ENCODE results near the gene FEZ2. TPM values are rescaled to one million over a fixed set of nuclear protein-coding genes. Genes with fewer than 3 reads are reported as not detected.
A peak's percentile ranks its signal among the peaks of the same experiment; 100 is the strongest.

Gene FEZ2
- total and polyA plus RNA-seq, 5 donors from 2014 or later, result 3.3 to 18.1 (median 4.4) TPM

- Mint-ChIP-seq H3K4me1 (peaks cover 9 to 10% (median 9%) of the 10 kb centered on the region in 4 donors), H3K36me3 (peaks cover 65% of the 10 kb centered on the region), H3K9me3 (no peaks in the 10 kb centered on the region), H3K27me3 (no peaks in the 10 kb centered on the region), H3K27ac (no peak overlapping the region), H3K4me3 (no peak overlapping the region)
- DNase-seq (no peak), ATAC-seq (ENCODE audit: low read depth in 2 of 2) (no peak)
- Histone ChIP-seq H3K9me3 (ENCODE audit: control insufficient read depth in 2 of 2, low read length in 2 of 2) (no peaks in the 10 kb centered on the region), H3K27me3 (ENCODE audit: control insufficient read depth, insufficient read depth, low read length) (no peaks in the 10 kb centered on the region), H3K4me3 (ENCODE audit: low read depth, low read length) (no peak overlapping the region), H3K36me3 (ENCODE audit: control insufficient read depth, insufficient read depth, low read length) (peaks cover 41% of the 10 kb centered on the region), H3K27ac (ENCODE audit: insufficient read depth, low read length, poor library complexity, severe bottlenecking) (no peak overlapping the region), H3K4me1 (ENCODE audit: control insufficient read depth, insufficient read depth, low read length, poor library complexity, severe bottlenecking) (no peaks in the 10 kb centered on the region)
Observed at GRCh38 chr2:36574560-36574959, 23.4 kb downstream of the FEZ2 start.

- H3K36me3 Mint-ChIP-seq, result peaks cover 51% of the 10 kb centered on the region
- H3K27me3 Mint-ChIP-seq, result no peaks in the 10 kb centered on the region
- Histone ChIP-seq H3K9me3 (ENCODE audit: control insufficient read depth in 2 of 2, low read length in 2 of 2) (no peaks in the 10 kb centered on the region), H3K36me3 (ENCODE audit: control insufficient read depth, insufficient read depth, low read length) (peaks cover 27% of the 10 kb centered on the region), H3K4me1 (ENCODE audit: control insufficient read depth, insufficient read depth, low read length, poor library complexity, severe bottlenecking) (no peaks in the 10 kb centered on the region), H3K27ac (ENCODE audit: insufficient read depth, low read length, poor library complexity, severe bottlenecking) (no peak overlapping the region), H3K27me3 (ENCODE audit: control insufficient read depth, insufficient read depth, low read length) (no peaks in the 10 kb centered on the region), H3K4me3 (ENCODE audit: low read depth, low read length) (no peak overlapping the region)
- ATAC-seq (ENCODE audit: low read depth in 2 of 2), result no peak
- H3K27ac Mint-ChIP-seq, result peak overlapping the region in 1 of 3 donors; percentile 8
- peaks cover under 1 to 12% (median 7%) of the 10 kb centered on the region in 4 donors for H3K4me1 Mint-ChIP-seq
- DNase-seq, result no peak
- no peaks in the 10 kb centered on the region for H3K9me3 Mint-ChIP-seq
- no peak overlapping the region for H3K4me3 Mint-ChIP-seq
Observed at GRCh38 chr2:36573165-36573564, 24.8 kb downstream of the FEZ2 start.

GRCh38 chr2:36572719-36573059, 25.3 kb downstream of the FEZ2 start:
- H3K4me1 ChIP-seq (ENCODE audit: control insufficient read depth, insufficient read depth, low read length, poor library complexity, severe bottlenecking), result no peaks in the 10 kb centered on the region
- no peaks in the 10 kb centered on the region for H3K27me3 Mint-ChIP-seq
- peaks cover 0 to 12% (median 7%) of the 10 kb centered on the region in 4 donors for H3K4me1 Mint-ChIP-seq
- ATAC-seq (ENCODE audit: low read depth in 2 of 2) (no peak), DNase-seq (no peak)
- H3K4me3 ChIP-seq (ENCODE audit: low read depth, low read length), result no peak overlapping the region
- H3K27me3 ChIP-seq (ENCODE audit: control insufficient read depth, insufficient read depth, low read length), result no peaks in the 10 kb centered on the region
- no peak overlapping the region for H3K4me3 Mint-ChIP-seq
- H3K9me3 ChIP-seq (ENCODE audit: control insufficient read depth in 2 of 2, low read length in 2 of 2), result no peaks in the 10 kb centered on the region
- H3K27ac ChIP-seq (ENCODE audit: insufficient read depth, low read length, poor library complexity, severe bottlenecking), result no peak overlapping the region
- H3K36me3 ChIP-seq (ENCODE audit: control insufficient read depth, insufficient read depth, low read length), result peaks cover 24% of the 10 kb centered on the region
- H3K27ac Mint-ChIP-seq, result peak overlapping the region in 1 of 3 donors; percentile 3
- H3K36me3 Mint-ChIP-seq, result peaks cover 50% of the 10 kb centered on the region
- H3K9me3 Mint-ChIP-seq, result no peaks in the 10 kb centered on the region

GRCh38 chr2:36572054-36572718, 25.8 kb downstream of the FEZ2 start:
- Histone ChIP-seq H3K36me3 (ENCODE audit: control insufficient read depth, insufficient read depth, low read length) (peaks cover 20% of the 10 kb centered on the region), H3K4me3 (ENCODE audit: low read depth, low read length) (no peak overlapping the region), H3K27ac (ENCODE audit: insufficient read depth, low read length, poor library complexity, severe bottlenecking) (no peak overlapping the region), H3K27me3 (ENCODE audit: control insufficient read depth, insufficient read depth, low read length) (no peaks in the 10 kb centered on the region), H3K9me3 (ENCODE audit: control insufficient read depth in 2 of 2, low read length in 2 of 2) (no peaks in the 10 kb centered on the region), H3K4me1 (ENCODE audit: control insufficient read depth, insufficient read depth, low read length, poor library complexity, severe bottlenecking) (no peaks in the 10 kb centered on the region)
- no peaks in the 10 kb centered on the region for H3K9me3 Mint-ChIP-seq
- DNase-seq (no peak), ATAC-seq (ENCODE audit: low read depth in 2 of 2) (no peak)
- peaks cover under 1 to 12% (median 7%) of the 10 kb centered on the region in 4 donors for H3K4me1 Mint-ChIP-seq
- no peaks in the 10 kb centered on the region for H3K27me3 Mint-ChIP-seq
- peaks cover 47% of the 10 kb centered on the region for H3K36me3 Mint-ChIP-seq
- no peak overlapping the region for H3K4me3 Mint-ChIP-seq
- H3K27ac Mint-ChIP-seq, result peak overlapping the region in 2 of 3 donors; percentile 3 to 17

- H3K27me3 Mint-ChIP-seq, result no peaks in the 10 kb centered on the region
Observed at GRCh38 chr2:36570416-36570815, 27.6 kb downstream of the FEZ2 start.

GRCh38 chr2:36569267-36569856, 28.6 kb downstream of the FEZ2 start:
- Histone ChIP-seq H3K9me3 (ENCODE audit: control insufficient read depth in 2 of 2, low read length in 2 of 2) (no peaks in the 10 kb centered on the region), H3K27me3 (ENCODE audit: control insufficient read depth, insufficient read depth, low read length) (no peaks in the 10 kb centered on the region), H3K36me3 (ENCODE audit: control insufficient read depth, insufficient read depth, low read length) (peaks cover 14% of the 10 kb centered on the region), H3K4me3 (ENCODE audit: low read depth, low read length) (no peak overlapping the region), H3K27ac (ENCODE audit: insufficient read depth, low read length, poor library complexity, severe bottlenecking) (no peak overlapping the region), H3K4me1 (ENCODE audit: control insufficient read depth, insufficient read depth, low read length, poor library complexity, severe bottlenecking) (no peaks in the 10 kb centered on the region)
- Mint-ChIP-seq H3K4me1 (peaks cover 6 to 12% (median 8%) of the 10 kb centered on the region in 4 donors), H3K4me3 (no peak overlapping the region), H3K9me3 (no peaks in the 10 kb centered on the region), H3K27me3 (no peaks in the 10 kb centered on the region), H3K36me3 (peaks cover 49% of the 10 kb centered on the region), H3K27ac (peak overlapping the region in 1 of 3 donors; percentile 49)
- ATAC-seq (ENCODE audit: low read depth in 2 of 2), result no peak
- DNase-seq, result no peak

More at GRCh38 chr2:36570416-36570815, 27.6 kb downstream of the FEZ2 start:
- peaks cover 48% of the 10 kb centered on the region for H3K36me3 Mint-ChIP-seq
- peaks cover 5 to 12% (median 6%) of the 10 kb centered on the region in 4 donors for H3K4me1 Mint-ChIP-seq
- Histone ChIP-seq H3K4me1 (ENCODE audit: control insufficient read depth, insufficient read depth, low read length, poor library complexity, severe bottlenecking) (no peaks in the 10 kb centered on the region), H3K4me3 (ENCODE audit: low read depth, low read length) (no peak overlapping the region), H3K9me3 (ENCODE audit: control insufficient read depth in 2 of 2, low read length in 2 of 2) (no peaks in the 10 kb centered on the region), H3K36me3 (ENCODE audit: control insufficient read depth, insufficient read depth, low read length) (peaks cover 15% of the 10 kb centered on the region), H3K27me3 (ENCODE audit: control insufficient read depth, insufficient read depth, low read length) (no peaks in the 10 kb centered on the region), H3K27ac (ENCODE audit: insufficient read depth, low read length, poor library complexity, severe bottlenecking) (no peak overlapping the region)
- DNase-seq (no peak), ATAC-seq (ENCODE audit: low read depth in 2 of 2) (no peak)
- no peak overlapping the region for H3K27ac Mint-ChIP-seq
- H3K4me3 Mint-ChIP-seq, result no peak overlapping the region
- H3K9me3 Mint-ChIP-seq, result no peaks in the 10 kb centered on the region

GRCh38 chr2:36568516-36569246, 29.3 kb downstream of the FEZ2 start:
- Mint-ChIP-seq H3K4me1 (peaks cover 7 to 10% (median 9%) of the 10 kb centered on the region in 4 donors), H3K36me3 (peaks cover 48% of the 10 kb centered on the region), H3K9me3 (no peaks in the 10 kb centered on the region), H3K27ac (no peak overlapping the region), H3K4me3 (no peak overlapping the region), H3K27me3 (no peaks in the 10 kb centered on the region)
- DNase-seq (no peak), ATAC-seq (ENCODE audit: low read depth in 2 of 2) (no peak)
- H3K4me3 ChIP-seq (ENCODE audit: low read depth, low read length), result no peak overlapping the region
- H3K27me3 ChIP-seq (ENCODE audit: control insufficient read depth, insufficient read depth, low read length), result no peaks in the 10 kb centered on the region
- H3K4me1 ChIP-seq (ENCODE audit: control insufficient read depth, insufficient read depth, low read length, poor library complexity, severe bottlenecking), result no peaks in the 10 kb centered on the region
- H3K27ac ChIP-seq (ENCODE audit: insufficient read depth, low read length, poor library complexity, severe bottlenecking), result no peak overlapping the region
- no peaks in the 10 kb centered on the region for H3K9me3 ChIP-seq (ENCODE audit: control insufficient read depth in 2 of 2, low read length in 2 of 2)
- peaks cover 11% of the 10 kb centered on the region for H3K36me3 ChIP-seq (ENCODE audit: control insufficient read depth, insufficient read depth, low read length)

Data from CD4-positive, CD25-positive, alpha-beta regulatory T cell (primary cell).